HepG2 (cell line): ENCODE measurements around the gene SCAPER. TPM values are rescaled to one million over a fixed set of nuclear protein-coding genes. Genes with fewer than 3 reads are reported as not detected.

Source experiments
- CEBPG ChIP-seq: IDR thresholded peaks from 2 replicates; pipeline ENCODE4 v1.6.1; 2016
- ETV6 ChIP-seq: sonication (generic); formaldehyde crosslinking; conservative IDR thresholded peaks from 2 replicates; pipeline ENCODE4 v1.4.0; 2020; ENCODE audit warnings: missing genetic modification reagents
- GATAD2A ChIP-seq: IDR thresholded peaks from 2 replicates; pipeline ENCODE4 v1.6.1; 2016
- HOXD1 ChIP-seq: sonication (generic); formaldehyde crosslinking; IDR thresholded peaks from 2 replicates; pipeline ENCODE4 v1.5.0; 2020; ENCODE audit warnings: missing genetic modification reagents
- MTA1 ChIP-seq: sonication (generic); formaldehyde crosslinking; IDR thresholded peaks from 2 replicates; pipeline ENCODE4 v1.4.0; 2020; ENCODE audit warnings: missing genetic modification reagents, mild to moderate bottlenecking, borderline replicate concordance
- NFE2L1 ChIP-seq: sonication (generic); formaldehyde crosslinking; IDR thresholded peaks from 2 replicates; pipeline ENCODE4 v1.4.0; 2020; ENCODE audit warnings: missing genetic modification reagents, mild to moderate bottlenecking, borderline replicate concordance
- POLR2G ChIP-seq: fragments of 200-400 bp; formaldehyde crosslinking; IDR thresholded peaks from 2 replicates; pipeline ENCODE4 v1.6.1; 2018; ENCODE audit warnings: mild to moderate bottlenecking, low read depth, low read length, moderate library complexity
- RBM22 ChIP-seq: fragments of 200-400 bp; formaldehyde crosslinking; optimal IDR thresholded peaks from 2 replicates; pipeline ENCODE3; 2017; ENCODE audit warnings: mild to moderate bottlenecking, low read length, moderate library complexity
- SIN3A ChIP-seq: IDR thresholded peaks from 2 replicates; pipeline ENCODE4 v1.6.1; 2011; ENCODE audit warnings: low read depth, mild to moderate bottlenecking, control low read depth, low read length, borderline replicate concordance
- SMARCC2 ChIP-seq: fragments of 450-650 bp; IDR thresholded peaks from 2 replicates; pipeline ENCODE4 v1.6.1; 2017; ENCODE audit warnings: antibody characterized with exemption, mild to moderate bottlenecking
- TSC22D2 ChIP-seq: sonication (generic); formaldehyde crosslinking; IDR thresholded peaks from 2 replicates; pipeline ENCODE4 v1.5.1; 2020; ENCODE audit warnings: missing genetic modification reagents, mild to moderate bottlenecking, borderline replicate concordance
- U2AF1 ChIP-seq: fragments of 200-400 bp; formaldehyde crosslinking; optimal IDR thresholded peaks from 2 replicates; pipeline ENCODE3; 2017; ENCODE audit warnings: mild to moderate bottlenecking, low read depth, low read length
- ZBTB21 ChIP-seq: sonication (generic); formaldehyde crosslinking; IDR thresholded peaks from 2 replicates; pipeline ENCODE4 v1.4.0; 2020; ENCODE audit warnings: missing genetic modification reagents
- ZMAT3 ChIP-seq: sonication (generic); formaldehyde crosslinking; conservative IDR thresholded peaks from 2 replicates; pipeline ENCODE4 v1.7.0; 2021; ENCODE audit warnings: missing genetic modification reagents
- ZNF251 ChIP-seq: sonication (generic); formaldehyde crosslinking; IDR thresholded peaks from 2 replicates; pipeline ENCODE4 v1.9.0; 2021; ENCODE audit warnings: mild to moderate bottlenecking, missing genetic modification reagents
- ZNF557 ChIP-seq: sonication (generic); formaldehyde crosslinking; IDR thresholded peaks from 2 replicates; pipeline ENCODE4 v1.4.0; 2020; ENCODE audit warnings: missing genetic modification reagents
- ZNF607 ChIP-seq: sonication (generic); formaldehyde crosslinking; IDR thresholded peaks from 2 replicates; pipeline ENCODE4 v1.5.1; 2020; ENCODE audit warnings: missing genetic modification reagents, mild to moderate bottlenecking, borderline replicate concordance
- ZNF672 ChIP-seq: sonication (generic); formaldehyde crosslinking; IDR thresholded peaks from 2 replicates; pipeline ENCODE4 v1.8.1; 2022; ENCODE audit warnings: missing genetic modification reagents
- ZSCAN31 ChIP-seq: sonication (generic); formaldehyde crosslinking; IDR thresholded peaks from 2 replicates; pipeline ENCODE4 v1.5.0; 2020; ENCODE audit warnings: low read depth, mild to moderate bottlenecking, missing genetic modification reagents
- polyA plus RNA-seq, 8 experiments: library from polyadenylated mRNA; depleted of rRNA in 3 of 8; stranded (reverse) in 7 of 8; unstranded in 1 of 8; fragments of >200 nt; fragmentation: Illumina TruSeq in 4 of 8; extraction: Trizol in 4 of 8; gene quantifications; 2 replicates each; pipeline versions ENCODE4 v1.2.1 to v1.2.3, GENCODE V29; 2011 to 2016; ENCODE audit warnings: low read depth in 4 of 8, missing spikeins in 1 of 8, mixed read lengths in 1 of 8; ENCODE audit not compliant: insufficient read depth in 1 of 8
- total RNA-seq, 5 experiments: library from RNA; depleted of rRNA; stranded (reverse); fragments of >200 nt; fragmentation: Illumina TruSeq; extraction: Trizol; gene quantifications; 2 replicates each; pipeline ENCODE4 v1.2.3, GENCODE V29; 2016; ENCODE audit warnings: low read depth in 1 of 5
- TF ChIP-seq, protein P1 (sequence below): IDR thresholded peaks from 2 replicates; pipeline ENCODE4 v1.6.1; 2016; ENCODE audit warnings: missing genetic modification reagents, missing compliant biosample characterization
- TF ChIP-seq, protein P2 (sequence below): sonication (generic); formaldehyde crosslinking; conservative IDR thresholded peaks from 2 replicates; pipeline ENCODE4 v1.4.0; 2020; ENCODE audit warnings: missing genetic modification reagents
- TF ChIP-seq, protein P3 (sequence below): sonication (generic); formaldehyde crosslinking; IDR thresholded peaks from 2 replicates; pipeline ENCODE4 v1.4.0; 2020; ENCODE audit warnings: mild to moderate bottlenecking, missing genetic modification reagents
- TF ChIP-seq, protein P4 (sequence below): sonication (generic); formaldehyde crosslinking; IDR thresholded peaks from 2 replicates; pipeline ENCODE4 v1.4.0; 2020; ENCODE audit warnings: missing genetic modification reagents
- TF ChIP-seq, protein P5 (sequence below): sonication (generic); formaldehyde crosslinking; IDR thresholded peaks from 2 replicates; pipeline ENCODE4 v1.4.0; 2020; ENCODE audit warnings: missing genetic modification reagents
- TF ChIP-seq, protein P6 (sequence below): sonication (generic); formaldehyde crosslinking; IDR thresholded peaks from 2 replicates; pipeline ENCODE4 v1.5.1; 2020; ENCODE audit warnings: mild to moderate bottlenecking, moderate library complexity, missing genetic modification reagents

The SCAPER gene
- total and polyA plus RNA-seq, 2 of the 13 experiments (the other 11 are each of a cell fraction or from before 2014, with no cell fraction given): 4.3 to 10.5 TPM

DNA sequence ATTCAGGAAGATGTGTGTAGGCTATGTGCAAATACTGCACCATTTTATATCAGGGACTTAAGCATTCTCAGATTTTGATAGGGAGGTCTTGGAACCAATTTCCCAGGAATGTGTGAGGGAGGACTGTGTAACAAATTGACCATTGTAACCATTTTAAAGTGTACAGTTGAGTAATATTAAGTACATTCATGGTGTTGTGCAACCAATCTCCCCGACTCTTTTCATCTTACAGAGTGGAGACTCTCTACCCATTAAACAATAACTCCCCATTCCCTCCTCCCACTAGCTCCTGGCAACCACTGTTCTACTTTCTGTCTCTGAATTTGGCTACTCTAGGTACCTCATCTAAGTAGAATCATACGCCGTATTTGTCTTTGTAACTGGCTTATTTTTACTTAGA lies 31.5 kb upstream of the SCAPER start (continued):
- TF ChIP-seq, protein P1, sequence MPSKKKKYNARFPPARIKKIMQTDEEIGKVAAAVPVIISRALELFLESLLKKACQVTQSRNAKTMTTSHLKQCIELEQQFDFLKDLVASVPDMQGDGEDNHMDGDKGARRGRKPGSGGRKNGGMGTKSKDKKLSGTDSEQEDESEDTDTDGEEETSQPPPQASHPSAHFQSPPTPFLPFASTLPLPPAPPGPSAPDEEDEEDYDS (CRISPR knock-in tag): no peak
- peak; percentile 72 for TF ChIP-seq GATAD2A (CRISPR knock-in tag)
- TF ChIP-seq ZBTB21 (CRISPR knock-in tag): no peak
- no peak for TF ChIP-seq NFE2L1 (CRISPR knock-in tag)
- no peak for TF ChIP-seq ZMAT3
- TF ChIP-seq, protein P2, sequence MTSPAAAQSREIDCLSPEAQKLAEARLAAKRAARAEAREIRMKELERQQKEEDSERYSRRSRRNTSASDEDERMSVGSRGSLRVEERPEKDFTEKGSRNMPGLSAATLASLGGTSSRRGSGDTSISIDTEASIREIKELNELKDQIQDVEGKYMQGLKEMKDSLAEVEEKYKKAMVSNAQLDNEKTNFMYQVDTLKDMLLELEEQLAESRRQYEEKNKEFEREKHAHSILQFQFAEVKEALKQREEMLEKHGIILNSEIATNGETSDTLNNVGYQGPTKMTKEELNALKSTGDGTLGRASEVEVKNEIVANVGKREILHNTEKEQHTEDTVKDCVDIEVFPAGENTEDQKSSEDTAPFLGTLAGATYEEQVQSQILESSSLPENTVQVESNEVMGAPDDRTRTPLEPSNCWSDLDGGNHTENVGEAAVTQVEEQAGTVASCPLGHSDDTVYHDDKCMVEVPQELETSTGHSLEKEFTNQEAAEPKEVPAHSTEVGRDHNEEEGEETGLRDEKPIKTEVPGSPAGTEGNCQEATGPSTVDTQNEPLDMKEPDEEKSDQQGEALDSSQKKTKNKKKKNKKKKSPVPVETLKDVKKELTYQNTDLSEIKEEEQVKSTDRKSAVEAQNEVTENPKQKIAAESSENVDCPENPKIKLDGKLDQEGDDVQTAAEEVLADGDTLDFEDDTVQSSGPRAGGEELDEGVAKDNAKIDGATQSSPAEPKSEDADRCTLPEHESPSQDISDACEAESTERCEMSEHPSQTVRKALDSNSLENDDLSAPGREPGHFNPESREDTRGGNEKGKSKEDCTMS: no peak
- no peak for TF ChIP-seq ZSCAN31 (CRISPR knock-in tag)
- TF ChIP-seq TSC22D2: no peak
- TF ChIP-seq ZNF251 (CRISPR knock-in tag): no peak
- TF ChIP-seq POLR2G: no peak
- TF ChIP-seq, protein P3, sequence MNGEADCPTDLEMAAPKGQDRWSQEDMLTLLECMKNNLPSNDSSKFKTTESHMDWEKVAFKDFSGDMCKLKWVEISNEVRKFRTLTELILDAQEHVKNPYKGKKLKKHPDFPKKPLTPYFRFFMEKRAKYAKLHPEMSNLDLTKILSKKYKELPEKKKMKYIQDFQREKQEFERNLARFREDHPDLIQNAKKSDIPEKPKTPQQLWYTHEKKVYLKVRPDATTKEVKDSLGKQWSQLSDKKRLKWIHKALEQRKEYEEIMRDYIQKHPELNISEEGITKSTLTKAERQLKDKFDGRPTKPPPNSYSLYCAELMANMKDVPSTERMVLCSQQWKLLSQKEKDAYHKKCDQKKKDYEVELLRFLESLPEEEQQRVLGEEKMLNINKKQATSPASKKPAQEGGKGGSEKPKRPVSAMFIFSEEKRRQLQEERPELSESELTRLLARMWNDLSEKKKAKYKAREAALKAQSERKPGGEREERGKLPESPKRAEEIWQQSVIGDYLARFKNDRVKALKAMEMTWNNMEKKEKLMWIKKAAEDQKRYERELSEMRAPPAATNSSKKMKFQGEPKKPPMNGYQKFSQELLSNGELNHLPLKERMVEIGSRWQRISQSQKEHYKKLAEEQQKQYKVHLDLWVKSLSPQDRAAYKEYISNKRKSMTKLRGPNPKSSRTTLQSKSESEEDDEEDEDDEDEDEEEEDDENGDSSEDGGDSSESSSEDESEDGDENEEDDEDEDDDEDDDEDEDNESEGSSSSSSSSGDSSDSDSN (CRISPR knock-in tag): no peak
- TF ChIP-seq, protein P4, sequence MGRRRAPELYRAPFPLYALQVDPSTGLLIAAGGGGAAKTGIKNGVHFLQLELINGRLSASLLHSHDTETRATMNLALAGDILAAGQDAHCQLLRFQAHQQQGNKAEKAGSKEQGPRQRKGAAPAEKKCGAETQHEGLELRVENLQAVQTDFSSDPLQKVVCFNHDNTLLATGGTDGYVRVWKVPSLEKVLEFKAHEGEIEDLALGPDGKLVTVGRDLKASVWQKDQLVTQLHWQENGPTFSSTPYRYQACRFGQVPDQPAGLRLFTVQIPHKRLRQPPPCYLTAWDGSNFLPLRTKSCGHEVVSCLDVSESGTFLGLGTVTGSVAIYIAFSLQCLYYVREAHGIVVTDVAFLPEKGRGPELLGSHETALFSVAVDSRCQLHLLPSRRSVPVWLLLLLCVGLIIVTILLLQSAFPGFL (CRISPR knock-in tag): no peak
- no peak for TF ChIP-seq ZNF607
- TF ChIP-seq ETV6 (CRISPR knock-in tag): no peak
- TF ChIP-seq, protein P5, sequence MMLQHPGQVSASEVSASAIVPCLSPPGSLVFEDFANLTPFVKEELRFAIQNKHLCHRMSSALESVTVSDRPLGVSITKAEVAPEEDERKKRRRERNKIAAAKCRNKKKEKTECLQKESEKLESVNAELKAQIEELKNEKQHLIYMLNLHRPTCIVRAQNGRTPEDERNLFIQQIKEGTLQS: no peak
- TF ChIP-seq MTA1 (CRISPR knock-in tag): no peak
- TF ChIP-seq SIN3A: no peak
- TF ChIP-seq CEBPG: peak; percentile 87
- TF ChIP-seq RBM22: no peak
- TF ChIP-seq, protein P6, sequence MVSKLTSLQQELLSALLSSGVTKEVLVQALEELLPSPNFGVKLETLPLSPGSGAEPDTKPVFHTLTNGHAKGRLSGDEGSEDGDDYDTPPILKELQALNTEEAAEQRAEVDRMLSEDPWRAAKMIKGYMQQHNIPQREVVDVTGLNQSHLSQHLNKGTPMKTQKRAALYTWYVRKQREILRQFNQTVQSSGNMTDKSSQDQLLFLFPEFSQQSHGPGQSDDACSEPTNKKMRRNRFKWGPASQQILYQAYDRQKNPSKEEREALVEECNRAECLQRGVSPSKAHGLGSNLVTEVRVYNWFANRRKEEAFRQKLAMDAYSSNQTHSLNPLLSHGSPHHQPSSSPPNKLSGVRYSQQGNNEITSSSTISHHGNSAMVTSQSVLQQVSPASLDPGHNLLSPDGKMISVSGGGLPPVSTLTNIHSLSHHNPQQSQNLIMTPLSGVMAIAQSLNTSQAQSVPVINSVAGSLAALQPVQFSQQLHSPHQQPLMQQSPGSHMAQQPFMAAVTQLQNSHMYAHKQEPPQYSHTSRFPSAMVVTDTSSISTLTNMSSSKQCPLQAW (CRISPR knock-in tag): no peak
- no peak for TF ChIP-seq ZNF672
- TF ChIP-seq SMARCC2: no peak
- no peak for TF ChIP-seq U2AF1
- no peak for TF ChIP-seq HOXD1 (CRISPR knock-in tag)
- TF ChIP-seq ZNF557 (CRISPR knock-in tag): no peak
